ENCODE measurements around the gene CYTH3.

DNA sequence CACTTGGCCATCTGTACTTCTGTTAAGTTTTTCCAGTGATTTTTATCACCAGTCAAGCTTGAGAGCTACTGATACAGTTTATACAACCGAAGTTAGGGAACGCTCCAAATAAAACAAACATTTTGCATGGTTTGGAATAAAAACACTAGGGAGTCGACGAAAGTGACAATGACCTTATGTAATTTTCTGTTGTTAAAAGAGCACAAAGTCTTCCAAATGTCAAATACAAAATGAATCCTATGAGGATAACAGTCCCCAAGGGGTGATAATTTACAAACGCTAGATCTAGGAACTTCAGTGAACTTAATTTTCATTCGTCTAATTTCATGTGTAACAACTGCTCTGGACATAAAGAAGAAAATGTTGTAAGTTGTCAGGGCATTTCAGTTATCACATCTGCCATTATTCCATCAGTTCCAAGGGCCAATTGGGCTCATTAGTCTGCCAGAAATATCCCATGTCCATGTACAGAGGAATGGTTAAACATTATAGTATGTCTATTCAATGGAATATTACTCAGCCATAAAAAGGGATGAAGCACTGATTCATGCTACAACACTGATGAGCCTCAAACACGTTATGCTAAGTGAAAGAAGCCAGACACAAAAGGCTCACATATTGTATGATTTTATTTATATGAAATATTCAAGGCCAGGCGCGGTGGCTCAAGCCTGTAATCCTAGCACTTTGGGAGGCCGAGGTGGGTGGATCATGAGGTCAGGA is 38.0 kb upstream of the CYTH3 start:
- TF ChIP-seq ZNF274 (IDR thresholded peaks at IDR 0.05; ENCODE audit: borderline replicate concordance, extremely low read depth, low read length) (no peak), SIRT6 (IDR thresholded peaks at IDR 0.05; ENCODE audit: low read length) (no peak), GABPA (IDR thresholded peaks at IDR 0.05; ENCODE audit: borderline replicate concordance, insufficient read depth, low read length) (no peak), HDAC2 (IDR thresholded peaks at IDR 0.05; ENCODE audit: borderline replicate concordance in 1 of 2, low read depth in 2 of 2, low read length in 2 of 2) (no peak)
- TF ChIP-seq, protein P1, sequence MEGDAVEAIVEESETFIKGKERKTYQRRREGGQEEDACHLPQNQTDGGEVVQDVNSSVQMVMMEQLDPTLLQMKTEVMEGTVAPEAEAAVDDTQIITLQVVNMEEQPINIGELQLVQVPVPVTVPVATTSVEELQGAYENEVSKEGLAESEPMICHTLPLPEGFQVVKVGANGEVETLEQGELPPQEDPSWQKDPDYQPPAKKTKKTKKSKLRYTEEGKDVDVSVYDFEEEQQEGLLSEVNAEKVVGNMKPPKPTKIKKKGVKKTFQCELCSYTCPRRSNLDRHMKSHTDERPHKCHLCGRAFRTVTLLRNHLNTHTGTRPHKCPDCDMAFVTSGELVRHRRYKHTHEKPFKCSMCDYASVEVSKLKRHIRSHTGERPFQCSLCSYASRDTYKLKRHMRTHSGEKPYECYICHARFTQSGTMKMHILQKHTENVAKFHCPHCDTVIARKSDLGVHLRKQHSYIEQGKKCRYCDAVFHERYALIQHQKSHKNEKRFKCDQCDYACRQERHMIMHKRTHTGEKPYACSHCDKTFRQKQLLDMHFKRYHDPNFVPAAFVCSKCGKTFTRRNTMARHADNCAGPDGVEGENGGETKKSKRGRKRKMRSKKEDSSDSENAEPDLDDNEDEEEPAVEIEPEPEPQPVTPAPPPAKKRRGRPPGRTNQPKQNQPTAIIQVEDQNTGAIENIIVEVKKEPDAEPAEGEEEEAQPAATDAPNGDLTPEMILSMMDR (IDR thresholded peaks at IDR 0.05; ENCODE audit: control extremely low read depth in 1 of 3, insufficient read depth in 1 of 3, low read depth in 1 of 3, low read length in 3 of 3): no peak
- TF ChIP-seq, protein P2, sequence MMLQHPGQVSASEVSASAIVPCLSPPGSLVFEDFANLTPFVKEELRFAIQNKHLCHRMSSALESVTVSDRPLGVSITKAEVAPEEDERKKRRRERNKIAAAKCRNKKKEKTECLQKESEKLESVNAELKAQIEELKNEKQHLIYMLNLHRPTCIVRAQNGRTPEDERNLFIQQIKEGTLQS (IDR thresholded peaks at IDR 0.05; ENCODE audit: insufficient read depth, low read depth, low read length): no peak

All from H1 (cell line).